Activated CD8-positive, alpha-beta memory T cell treated with anti-CD3 and anti-CD28 coated beads, Interleukin-2, amount 50 U/mL, for 24 hours (primary cell): ENCODE results near the gene EXOC3.
A peak's percentile ranks its signal among the peaks of the same experiment; 100 is the strongest.

Experiments used
- DNase-seq: peaks from one replicate; pipeline ENCODE4 v3.0.0-alpha.2; 2020; ENCODE audit errors: extremely low read depth

Gene EXOC3

GRCh38 chr5:457195-457961 is 14.4 kb downstream of the EXOC3 start:
- DNase-seq: no peak

DNA sequence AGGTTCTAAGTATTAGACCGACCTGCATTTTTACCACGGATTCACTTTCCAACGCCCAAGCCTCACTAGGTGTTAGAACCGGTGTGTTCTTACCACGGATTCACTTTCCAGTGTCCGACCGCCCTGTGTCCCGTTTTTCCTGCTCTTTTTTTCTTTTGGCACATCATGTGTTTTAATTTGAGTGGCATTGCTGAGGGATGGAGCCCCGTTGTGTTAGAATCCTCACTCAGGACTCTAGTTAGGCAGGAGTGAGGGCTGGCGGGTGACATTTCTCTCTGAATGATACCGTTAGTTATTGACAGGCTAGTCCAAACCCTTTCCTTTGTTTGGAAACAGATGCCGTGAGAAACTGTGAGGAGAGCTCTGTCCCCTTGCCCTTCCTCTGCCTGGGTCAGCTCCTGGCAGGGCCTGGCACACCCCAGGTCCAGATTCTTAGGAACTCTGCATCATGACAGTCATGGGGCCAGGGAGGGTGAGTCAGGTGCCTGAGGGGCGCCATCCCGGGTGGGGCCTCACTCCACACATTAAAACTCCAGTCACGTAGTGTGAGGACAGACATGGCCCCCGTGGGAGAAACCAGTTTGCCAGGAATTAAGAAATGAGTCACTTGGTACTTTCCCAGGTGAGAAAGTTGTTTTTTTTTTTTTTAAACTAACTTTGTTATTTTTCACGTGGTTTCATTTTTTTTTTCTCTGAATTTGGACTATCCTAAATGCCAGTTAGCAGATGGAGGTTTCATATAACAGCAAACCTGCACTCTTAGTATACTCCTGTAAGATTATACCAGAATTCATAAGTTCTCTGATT is 15.8 kb downstream of the EXOC3 start:
- DNase-seq: peak; percentile 59

GRCh38 chr5:459562-460272 is 16.7 kb downstream of the EXOC3 start:
- DNase-seq: no peak

- DNase-seq: no peak
Measured at GRCh38 chr5:460273-460625, 17.3 kb downstream of the EXOC3 start.

DNA sequence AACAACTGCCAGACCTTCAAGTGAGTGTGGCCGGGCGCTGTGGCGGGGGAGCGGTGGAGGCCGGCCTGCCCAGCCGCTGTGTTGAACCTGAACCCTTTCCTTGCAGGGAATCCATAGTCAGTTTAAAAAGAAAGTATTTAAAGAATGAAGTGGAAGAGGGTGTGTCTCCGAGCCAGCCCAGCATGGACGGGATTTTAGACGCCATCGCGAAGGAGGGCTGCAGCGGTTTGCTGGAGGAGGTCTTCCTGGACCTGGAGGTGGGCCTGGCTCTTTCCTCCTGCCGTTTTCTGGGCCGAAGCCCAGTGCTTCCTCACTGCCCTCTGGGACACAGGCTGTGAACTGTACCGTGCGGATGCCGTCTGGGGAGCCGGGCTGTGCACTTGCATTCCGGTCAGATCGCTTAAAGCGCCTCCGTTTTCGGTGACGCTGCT is 19.1 kb downstream of the EXOC3 start:
- no peak for DNase-seq

DNA sequence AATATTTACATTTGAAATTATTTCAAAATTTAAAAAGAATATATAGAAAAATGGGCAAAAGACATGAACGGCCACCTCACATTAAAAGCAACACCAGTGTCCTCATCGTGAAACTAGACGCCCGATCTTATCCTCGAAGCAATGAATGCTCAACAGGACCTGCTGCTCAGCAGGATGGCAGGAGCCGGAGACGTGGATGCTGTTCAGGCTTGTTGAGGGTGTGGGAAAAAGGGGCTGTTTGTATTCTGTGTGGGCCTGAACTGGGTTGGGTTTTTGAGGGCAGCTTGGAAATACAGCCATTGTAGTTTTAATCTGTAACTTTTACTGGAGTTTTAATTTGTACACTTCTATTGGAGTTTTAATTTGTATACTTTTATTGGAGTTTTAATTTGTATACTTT is 20.3 kb downstream of the EXOC3 start:
- DNase-seq: no peak

GRCh38 chr5:463952-464351 is 21.0 kb downstream of the EXOC3 start:
- DNase-seq: no peak

DNA sequence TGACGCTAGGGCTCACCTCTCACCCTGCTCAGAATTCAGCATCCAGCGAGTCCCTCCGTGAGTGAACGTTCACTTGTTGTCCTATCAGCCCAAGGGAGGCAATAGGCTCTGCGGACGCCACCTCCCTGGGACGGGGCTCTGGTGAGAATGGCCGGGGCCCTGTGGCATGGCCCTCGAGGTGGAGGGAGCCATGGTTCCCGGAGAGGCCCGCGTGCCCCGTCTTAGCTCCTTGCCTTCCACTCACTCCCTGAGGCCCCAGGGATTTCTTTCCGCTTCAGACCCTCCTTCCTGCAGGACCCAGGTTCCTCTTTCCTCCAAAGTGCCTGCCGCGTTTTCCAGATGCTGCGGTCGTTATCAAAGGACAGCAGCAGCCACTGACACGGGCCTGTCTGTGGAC is 21.5 kb downstream of the EXOC3 start:
- DNase-seq: no peak

DNA sequence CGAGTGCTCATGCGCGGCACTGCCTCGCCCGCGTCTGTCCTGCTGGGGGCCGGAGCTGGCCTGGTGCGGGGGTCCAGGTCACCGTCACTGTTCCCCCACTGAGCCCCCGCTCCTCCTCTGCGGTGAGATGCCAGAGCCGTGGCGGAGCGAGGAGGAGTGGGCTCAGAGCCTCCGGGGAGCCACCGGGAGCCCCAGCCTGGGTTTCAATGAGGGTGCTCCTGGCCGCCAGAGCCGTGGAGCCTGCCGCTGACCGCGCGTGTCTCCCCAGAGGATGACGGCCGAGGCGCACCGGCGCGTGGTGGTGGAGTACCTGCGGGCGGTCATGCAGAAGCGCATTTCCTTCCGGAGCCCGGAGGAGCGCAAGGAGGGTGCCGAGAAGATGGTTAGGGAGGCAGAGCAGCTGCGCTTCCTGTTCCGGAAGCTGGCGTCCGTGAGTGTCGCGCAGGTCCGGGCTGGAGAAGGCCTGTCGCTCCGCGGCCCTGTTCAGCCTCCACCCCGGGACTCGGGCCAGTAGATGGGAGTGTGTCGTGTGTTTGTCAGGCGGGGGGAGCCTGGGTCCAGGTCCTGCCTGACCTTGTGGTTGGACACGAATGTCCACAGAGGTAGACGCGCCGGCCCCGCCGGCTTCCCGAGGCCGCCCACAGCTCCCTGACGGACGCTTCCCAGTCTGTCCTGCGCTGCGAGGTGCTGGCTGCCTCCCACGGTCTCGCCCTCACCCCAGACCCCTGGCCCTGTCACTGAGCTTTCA is 22.0 kb downstream of the EXOC3 start:
- no peak for DNase-seq

- no peak for DNase-seq
Measured at GRCh38 chr5:465591-466403, 22.8 kb downstream of the EXOC3 start.

- no peak for DNase-seq
Measured at GRCh38 chr5:466661-467310, 23.8 kb downstream of the EXOC3 start.

GRCh38 chr5:468401-468800 is 25.4 kb downstream of the EXOC3 start:
- no peak for DNase-seq

GRCh38 chr5:469752-470483 is 26.9 kb downstream of the EXOC3 start:
- no peak for DNase-seq

DNA sequence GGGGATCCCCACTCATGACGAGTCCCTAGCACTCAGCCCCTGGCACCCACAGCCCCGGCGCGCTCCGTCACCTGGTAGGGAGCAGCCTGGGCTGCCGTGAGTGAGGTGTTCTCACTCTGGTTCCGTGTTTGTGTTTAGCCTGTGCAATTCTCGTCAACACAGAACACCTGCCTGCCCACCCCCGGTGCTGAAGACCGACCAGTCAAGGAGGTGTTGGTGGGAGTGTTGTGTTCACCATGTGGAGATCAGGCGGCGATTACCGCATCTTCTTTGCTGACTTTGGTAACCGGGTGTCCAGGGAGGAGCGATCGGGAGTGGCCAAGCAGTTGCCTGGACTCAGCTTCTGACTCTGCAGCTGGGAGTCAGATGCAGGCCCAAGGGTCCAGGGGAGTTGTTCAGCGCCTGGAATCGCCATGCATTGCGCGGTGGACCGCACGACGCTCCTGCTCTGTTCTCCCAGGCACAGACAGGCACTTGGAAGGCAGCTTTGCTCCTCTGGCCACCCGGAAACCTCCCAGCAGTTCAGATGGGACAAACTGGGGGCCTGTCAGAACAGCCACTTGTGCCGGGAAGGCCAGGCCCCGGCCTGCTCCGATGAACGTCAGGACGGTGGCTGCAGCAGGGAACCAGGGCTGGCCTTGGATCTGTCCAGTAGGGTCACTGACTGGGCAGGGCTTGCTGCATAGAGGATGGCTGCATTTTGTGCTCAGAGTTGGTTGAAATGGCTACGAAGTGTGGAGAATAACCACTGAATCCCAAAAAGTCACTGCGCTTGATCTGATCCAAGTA is 28.2 kb downstream of the EXOC3 start:
- DNase-seq: no peak

- DNase-seq: no peak
Measured at GRCh38 chr5:471750-472058, 28.7 kb downstream of the EXOC3 start.

GRCh38 chr5:472076-472655 is 29.2 kb downstream of the EXOC3 start:
- no peak for DNase-seq

DNA sequence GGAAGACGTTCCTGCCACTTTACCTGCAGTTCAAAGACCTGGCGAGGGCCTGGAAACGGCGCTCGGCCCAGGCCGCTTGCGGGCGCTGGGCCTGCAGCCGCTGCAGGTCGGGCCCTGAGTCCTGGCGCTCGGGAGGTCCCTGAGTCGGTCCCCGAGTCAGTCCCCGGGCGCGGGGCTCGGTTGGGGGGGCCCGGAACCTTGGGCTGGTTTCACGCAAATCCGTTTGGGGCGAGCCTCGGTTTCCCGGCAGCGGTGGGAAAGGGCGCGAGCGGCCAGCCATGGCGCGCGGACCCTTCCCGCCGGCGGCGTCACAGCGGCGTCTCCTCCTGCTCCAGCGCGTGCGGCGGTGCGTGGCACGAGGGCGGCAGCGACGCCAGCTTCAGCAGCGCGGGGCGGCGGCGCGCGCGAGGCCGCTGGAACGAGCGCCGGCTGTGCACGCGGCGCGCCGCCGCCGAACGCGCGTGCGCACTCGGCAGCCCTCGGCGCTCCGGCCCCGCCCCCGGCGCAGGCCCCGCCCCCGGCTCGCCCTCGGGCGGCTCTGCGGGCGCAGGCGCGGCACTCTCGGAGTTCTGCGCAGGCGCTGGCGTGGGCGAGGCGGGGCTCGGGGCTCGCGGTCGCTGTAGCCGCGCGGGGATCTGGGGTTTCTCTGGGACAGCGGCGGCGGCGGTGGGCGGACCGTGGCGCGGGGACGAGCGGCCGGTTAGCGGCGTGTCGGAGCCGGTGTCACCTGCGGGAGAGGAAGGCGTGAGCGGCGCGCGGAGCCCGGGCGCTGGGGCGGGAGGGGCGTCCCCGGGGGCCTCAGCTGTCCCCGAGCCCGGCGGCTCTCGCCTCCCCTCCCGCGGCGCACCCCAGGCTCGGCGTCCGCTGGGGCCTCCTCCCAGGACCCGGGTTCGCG is 29.9 kb downstream of the EXOC3 start:
- DNase-seq: peak; percentile 56
